ENCODE measurements around the gene CLCN1. TPM values are rescaled to one million over a fixed set of nuclear protein-coding genes. Genes with fewer than 3 reads are reported as not detected.
A peak's percentile ranks its signal among the peaks of the same experiment; 100 is the strongest.

The CLCN1 gene
- total and polyA plus RNA-seq, 10 donors: 0.06 to 0.54 (median 0.08) TPM; not detected in 3

- intact Hi-C loops (cut with DNase I; ENCODE audit: low total_unique reads): no loop called here
- 0 to 1% (median 0%) methylated on average over 14 to 35 of the region's 35 CpGs for WGBS, 5 donors
- Histone ChIP-seq H3K4me3 (peak overlapping the region; percentile 72 to 98 (median 84)), H3K36me3 (peaks cover 0 to 29% (median 0%) of the 10 kb centered on the region in 6 donors), H3K27me3 (replicated peaks in 1 of 7) (no peaks in the 10 kb centered on the region), H3K9me3 (no peaks in the 10 kb centered on the region), H3K4me1 (peaks cover 22 to 88% (median 77%) of the 10 kb centered on the region in 6 donors), H3K27ac (peak overlapping the region; percentile 96 to 100 (median 98))
- DNase-seq: peak; percentile 96
- no peak for TF ChIP-seq POLR2A (IDR thresholded peaks at IDR 0.05)
- peak; percentile 85 to 96 (median 93) for TF ChIP-seq CTCF (IDR thresholded peaks at IDR 0.05 in 8 of 11, conservative IDR thresholded peaks at IDR 0.05 in 3 of 11)
These were observed 64.3 kb downstream of the CLCN1 start for GRCh38 chr7:143380260-143380645.

GRCh38 chr7:143380646-143381426, 64.9 kb downstream of the CLCN1 start, which contains the start of gene ZYX:
Gene ZYX, plus strand, starts transcription at chr7:143381345. Its CDS starts 227 bp downstream, at chr7:143381572.
- H3K4me3 ChIP-seq: peak within 1 kb of the TSS; percentile 72 to 98 (median 84)
- peak within 1 kb of the TSS; percentile 96 to 100 (median 98) for H3K27ac ChIP-seq
- intact Hi-C loops (cut with DNase I; ENCODE audit: low total_unique reads): no loop called here
- H3K36me3 ChIP-seq: peaks cover 0 to 29% (median 0%) of the 10 kb centered on the region in 6 donors
- H3K27me3 ChIP-seq (replicated peaks in 1 of 7): no peaks in the 10 kb centered on the region
- DNase-seq: peak; percentile 97
- TF ChIP-seq POLR2A (IDR thresholded peaks at IDR 0.05) (peak; percentile 52 to 58 (median 55)), POLR2AphosphoS5 (IDR thresholded peaks at IDR 0.05) (peak; percentile 88 to 97 (median 90)), CTCF (IDR thresholded peaks at IDR 0.05 in 8 of 11, conservative IDR thresholded peaks at IDR 0.05 in 3 of 11) (no peak)
- 0 to 2% (median 0%) methylated on average over 7 to 71 of the region's 72 CpGs for WGBS, 5 donors
- no peaks in the 10 kb centered on the region for H3K9me3 ChIP-seq
- peaks cover 22 to 88% (median 77%) of the 10 kb centered on the region in 6 donors for H3K4me1 ChIP-seq

DNA sequence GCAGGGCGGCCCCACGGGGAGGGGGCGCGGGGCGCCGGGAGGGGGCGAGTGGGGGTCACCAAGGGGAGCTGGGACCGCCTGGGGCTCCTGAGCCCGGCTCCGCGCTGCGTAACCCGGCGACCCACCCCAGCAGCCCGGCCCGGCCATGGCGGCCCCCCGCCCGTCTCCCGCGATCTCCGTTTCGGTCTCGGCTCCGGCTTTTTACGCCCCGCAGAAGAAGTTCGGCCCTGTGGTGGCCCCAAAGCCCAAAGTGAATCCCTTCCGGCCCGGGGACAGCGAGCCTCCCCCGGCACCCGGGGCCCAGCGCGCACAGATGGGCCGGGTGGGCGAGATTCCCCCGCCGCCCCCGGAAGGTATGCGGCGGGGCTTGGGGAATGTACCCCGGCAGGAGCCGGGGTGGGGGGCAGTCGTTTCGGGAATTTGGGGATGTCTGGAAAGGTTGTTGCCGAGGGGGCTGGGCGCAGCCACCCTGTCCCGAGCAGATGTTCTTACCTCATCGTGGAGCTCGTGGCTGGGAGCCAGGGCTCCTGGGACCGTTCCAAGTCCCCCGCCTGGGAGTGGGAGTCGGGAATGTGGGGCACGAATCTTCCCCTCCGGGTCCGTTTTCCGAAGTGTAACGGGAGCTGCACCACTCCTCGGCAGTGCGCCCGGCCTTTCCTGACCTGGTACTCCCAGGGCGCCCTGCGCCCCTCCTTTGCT, 65.7 kb downstream of the CLCN1 start:
- Histone ChIP-seq H3K9me3 (no peaks in the 10 kb centered on the region), H3K36me3 (peaks cover 0 to 30% (median 0%) of the 10 kb centered on the region in 6 donors), H3K27ac (peak overlapping the region; percentile 96 to 100 (median 98)), H3K27me3 (replicated peaks in 1 of 7) (no peaks in the 10 kb centered on the region), H3K4me1 (peaks cover 28 to 88% (median 77%) of the 10 kb centered on the region in 6 donors), H3K4me3 (peak overlapping the region; percentile 72 to 98 (median 84))
- intact Hi-C loops (cut with DNase I; ENCODE audit: low total_unique reads): no loop called here
- 1 to 6% (median 2%) methylated on average over 11 to 64 of the region's 64 CpGs for WGBS, 5 donors
- DNase-seq: peak; percentile 90
- TF ChIP-seq POLR2AphosphoS5 (IDR thresholded peaks at IDR 0.05) (peak; percentile 20 to 60 (median 46)), CTCF (IDR thresholded peaks at IDR 0.05 in 8 of 11, conservative IDR thresholded peaks at IDR 0.05 in 3 of 11) (no peak)
